ENCODE data around the gene ICAM4.

- no peak for TF ChIP-seq SMC3 (IDR thresholded peaks at IDR 0.05; ENCODE audit: low read depth, low read length)
- TF ChIP-seq CTCF (IDR thresholded peaks at IDR 0.05) = no peak
- TF ChIP-seq RAD21 (IDR thresholded peaks at IDR 0.05; ENCODE audit: low read length) = no peak
- no peak for TF ChIP-seq TAF1 (IDR thresholded peaks at IDR 0.05; ENCODE audit: borderline replicate concordance, low read depth, low read length)
- TF ChIP-seq MAX (IDR thresholded peaks at IDR 0.05; ENCODE audit: low read depth) = no peak
- no peak for TF ChIP-seq NFIC (IDR thresholded peaks at IDR 0.05; ENCODE audit: borderline replicate concordance)
- no peak for TF ChIP-seq JUND (IDR thresholded peaks at IDR 0.05)
- no peak for TF ChIP-seq POLR2AphosphoS5 (IDR thresholded peaks at IDR 0.05; ENCODE audit: low read depth, low read length)
- TF ChIP-seq REST (IDR thresholded peaks at IDR 0.05; ENCODE audit: low read depth, low read length) = no peak
- no peak for TF ChIP-seq ZBTB33 (IDR thresholded peaks at IDR 0.05; ENCODE audit: borderline replicate concordance, low read depth)
- TF ChIP-seq GABPA (IDR thresholded peaks at IDR 0.05; ENCODE audit: low read depth) = no peak
Observed at GRCh38 chr19:10256551-10256950, 30.2 kb upstream of the ICAM4 start.
